Caco-2 (cell line): ENCODE measurements around the gene NDUFA11. TPM values are rescaled to one million over a fixed set of nuclear protein-coding genes. Genes with fewer than 3 reads are reported as not detected.
A peak's percentile ranks its signal among the peaks of the same experiment; 100 is the strongest.

Source experiments
- BruUV-seq: library from RNA; stranded (reverse); fragments of 400-500 nt; replicated peaks from 2 replicates; lab custom pipeline; 2021; lab: Mats Ljungman, UMichigan
- CTCF ChIA-PET: fragments of 300-600 bp; sonication (Branson Sonifier 250); formaldehyde crosslinking; loops from one replicate; lab custom pipeline; 2022; ENCODE audit warnings: antibody characterized with exemption; lab: Charles Lee
- POLR2A ChIA-PET: fragments of 300-600 bp; sonication (Branson Sonifier 250); formaldehyde crosslinking; loops from one replicate; lab custom pipeline; 2022; ENCODE audit warnings: antibody characterized with exemption; lab: Charles Lee
- DNase-seq, 2 experiments: peaks; one replicate each; pipeline versions ENCODE4 v3.0.0 to v3.0.0-alpha.2; 2020 to 2022
- H3K27me3 ChIP-seq: replicated peaks from 2 replicates; pipeline ENCODE4 v1.6.0; 2011; ENCODE audit warnings: low read length; ENCODE audit not compliant: control insufficient read depth, insufficient read depth
- H3K36me3 ChIP-seq: 2 replicates; pipeline ENCODE4 v1.5.1; 2011; ENCODE audit warnings: low read length; ENCODE audit not compliant: control insufficient read depth, insufficient read depth
- H3K4me1 ChIP-seq: fragments of 250-450 bp; sonication (Bioruptor Pico); 2 replicates; pipeline ENCODE4 v1.5.1; 2020; ENCODE audit warnings: mild to moderate bottlenecking
- H3K4me3 ChIP-seq: 2 replicates; pipeline ENCODE4 v1.5.1; 2011; ENCODE audit warnings: low read depth, mild to moderate bottlenecking, control low read depth, low read length
- H3K9me3 ChIP-seq: fragments of 250-450 bp; sonication (Bioruptor Pico); 2 replicates; pipeline ENCODE4 v1.5.1; 2020; ENCODE audit warnings: mild to moderate bottlenecking, moderate library complexity
- H3K27ac Mint-ChIP-seq: one replicate; pipeline ENCODE4 v1.8.0; 2022; ENCODE audit warnings: mixed read lengths; ENCODE audit not compliant: unreplicated experiment
- H3K27me3 Mint-ChIP-seq: one replicate; pipeline ENCODE4 v1.8.0; 2022; ENCODE audit warnings: mixed read lengths; ENCODE audit not compliant: insufficient read depth, unreplicated experiment
- H3K36me3 Mint-ChIP-seq: one replicate; pipeline ENCODE4 v1.8.0; 2022; ENCODE audit warnings: mild to moderate bottlenecking, mixed read lengths; ENCODE audit not compliant: insufficient read depth, unreplicated experiment
- H3K4me1 Mint-ChIP-seq: one replicate; pipeline ENCODE4 v1.8.0; 2022; ENCODE audit warnings: low read depth, mixed read lengths; ENCODE audit not compliant: unreplicated experiment
- H3K4me3 Mint-ChIP-seq: one replicate; pipeline ENCODE4 v1.8.0; 2022; ENCODE audit warnings: mild to moderate bottlenecking, moderate library complexity, mixed read lengths; ENCODE audit not compliant: unreplicated experiment
- H3K9me3 Mint-ChIP-seq: one replicate; pipeline ENCODE4 v1.8.0; 2022; ENCODE audit warnings: mixed read lengths; ENCODE audit not compliant: unreplicated experiment
- intact Hi-C: fragments of 100-400 bp; cut with micrococcal nuclease; formaldehyde crosslinking; loops from one replicate; pipeline ENCODE4 v1.10.0; 2022; ENCODE audit not compliant: unreplicated experiment
- total RNA-seq: library from RNA; stranded (reverse); gene quantifications from 2 replicates; pipeline ENCODE4 v1.2.3, GENCODE V29; 2022
- TF ChIP-seq, protein P1 (sequence below), 2 experiments: fragments of 200-600 bp in 1 of 2; IDR thresholded peaks; 1 replicate in 1 of 2; 2 replicates in 1 of 2; pipeline versions ENCODE4 v1.5.1 to v1.8.0; 2011 to 2022; ENCODE audit warnings: antibody characterized with exemption in 1 of 2, control low read depth in 1 of 2, inconsistent platforms in 1 of 2, low read depth in 1 of 2, low read length in 1 of 2, mild to moderate bottlenecking in 1 of 2, moderate library complexity in 1 of 2; ENCODE audit not compliant: insufficient read depth in 1 of 2, severe bottlenecking in 1 of 2, unreplicated experiment in 1 of 2

Gene NDUFA11
- total RNA-seq, 1 experiment from 2014 or later, result 272 TPM

DNA sequence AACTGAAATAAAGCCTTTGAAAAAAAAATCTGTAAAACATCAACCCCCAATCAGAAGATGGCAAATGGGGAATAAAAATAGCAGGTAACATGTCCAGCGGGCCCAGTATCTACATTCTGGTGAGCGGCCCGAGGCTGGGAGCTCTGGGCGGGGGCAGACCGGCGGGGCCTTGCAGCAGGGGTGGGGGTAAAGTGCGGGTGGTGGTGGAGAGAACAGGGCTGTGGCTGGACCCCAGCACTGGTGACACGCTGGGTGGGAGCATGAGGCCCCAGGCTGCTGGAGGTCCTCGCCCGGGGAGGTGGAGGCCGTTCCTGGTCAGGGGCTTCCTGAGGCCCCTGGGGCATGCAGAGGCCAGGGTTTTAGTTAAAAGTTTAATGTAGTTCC, 12.2 kb upstream of the NDUFA11 start:
- Mint-ChIP-seq H3K27me3 (no peaks in the 10 kb centered on the region), H3K27ac (peak overlapping the region; percentile 59), H3K4me1 (no peaks in the 10 kb centered on the region), H3K4me3 (peak overlapping the region; percentile 29), H3K36me3 (peaks cover 53% of the 10 kb centered on the region), H3K9me3 (no peaks in the 10 kb centered on the region)
- Histone ChIP-seq H3K27me3 (no peaks in the 10 kb centered on the region), H3K4me3 (no peak overlapping the region), H3K4me1 (peaks cover 30% of the 10 kb centered on the region), H3K36me3 (no peaks in the 10 kb centered on the region), H3K9me3 (no peaks in the 10 kb centered on the region)
- no TSS peak for BruUV-seq
- POLR2A ChIA-PET, result no interaction called here
- intact Hi-C loops, result no loop called here
- CTCF ChIA-PET, result no interaction called here
- DNase-seq, result no peak
- TF ChIP-seq, protein P1, sequence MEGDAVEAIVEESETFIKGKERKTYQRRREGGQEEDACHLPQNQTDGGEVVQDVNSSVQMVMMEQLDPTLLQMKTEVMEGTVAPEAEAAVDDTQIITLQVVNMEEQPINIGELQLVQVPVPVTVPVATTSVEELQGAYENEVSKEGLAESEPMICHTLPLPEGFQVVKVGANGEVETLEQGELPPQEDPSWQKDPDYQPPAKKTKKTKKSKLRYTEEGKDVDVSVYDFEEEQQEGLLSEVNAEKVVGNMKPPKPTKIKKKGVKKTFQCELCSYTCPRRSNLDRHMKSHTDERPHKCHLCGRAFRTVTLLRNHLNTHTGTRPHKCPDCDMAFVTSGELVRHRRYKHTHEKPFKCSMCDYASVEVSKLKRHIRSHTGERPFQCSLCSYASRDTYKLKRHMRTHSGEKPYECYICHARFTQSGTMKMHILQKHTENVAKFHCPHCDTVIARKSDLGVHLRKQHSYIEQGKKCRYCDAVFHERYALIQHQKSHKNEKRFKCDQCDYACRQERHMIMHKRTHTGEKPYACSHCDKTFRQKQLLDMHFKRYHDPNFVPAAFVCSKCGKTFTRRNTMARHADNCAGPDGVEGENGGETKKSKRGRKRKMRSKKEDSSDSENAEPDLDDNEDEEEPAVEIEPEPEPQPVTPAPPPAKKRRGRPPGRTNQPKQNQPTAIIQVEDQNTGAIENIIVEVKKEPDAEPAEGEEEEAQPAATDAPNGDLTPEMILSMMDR (IDR thresholded peaks at IDR 0.05; ENCODE audit: insufficient read depth in 1 of 2, low read depth in 1 of 2, low read length in 1 of 2, severe bottlenecking in 1 of 2, unreplicated experiment in 1 of 2), result no peak

DNA sequence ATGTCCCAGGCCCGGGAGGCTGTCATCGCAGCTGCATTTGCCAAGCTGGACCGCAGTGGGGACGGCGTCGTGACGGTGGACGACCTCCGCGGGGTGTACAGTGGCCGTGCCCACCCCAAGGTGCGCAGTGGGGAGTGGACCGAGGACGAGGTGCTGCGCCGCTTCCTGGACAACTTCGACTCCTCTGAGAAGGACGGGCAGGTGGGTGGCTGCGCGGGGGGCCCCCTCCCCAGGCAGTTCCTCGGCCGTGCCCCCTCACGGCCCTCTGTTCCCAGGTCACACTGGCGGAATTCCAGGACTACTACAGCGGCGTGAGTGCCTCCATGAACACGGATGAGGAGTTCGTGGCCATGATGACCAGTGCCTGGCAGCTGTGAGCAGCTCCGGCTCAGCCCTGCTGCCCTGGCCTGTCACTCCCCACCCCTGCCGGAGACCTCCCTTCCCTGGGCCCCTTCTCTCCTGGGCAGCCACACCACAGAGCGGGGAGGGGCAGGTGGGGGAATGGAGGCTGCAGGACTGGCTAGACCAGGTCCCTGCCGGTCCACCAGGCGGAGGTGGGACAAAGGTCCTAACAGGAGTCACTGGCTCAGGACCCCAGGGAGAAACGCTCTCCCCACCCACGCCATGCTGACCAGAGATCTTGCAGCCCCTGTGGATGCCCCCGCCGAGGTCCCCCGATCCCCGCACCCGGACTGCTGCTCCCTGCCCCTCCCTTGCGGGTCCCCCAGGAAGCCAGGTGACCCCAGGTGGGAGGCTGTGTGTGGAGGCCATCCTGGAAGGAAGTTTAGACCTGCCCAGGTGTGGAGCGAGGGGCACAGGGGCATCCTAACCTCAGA, 11.6 kb upstream of the NDUFA11 start:
- H3K27ac Mint-ChIP-seq, result peak overlapping the region; percentile 59
- no TSS peak for BruUV-seq
- CTCF ChIA-PET, result no interaction called here
- TF ChIP-seq, protein P1 (IDR thresholded peaks at IDR 0.05; ENCODE audit: insufficient read depth in 1 of 2, low read depth in 1 of 2, low read length in 1 of 2, severe bottlenecking in 1 of 2, unreplicated experiment in 1 of 2), result no peak
- peak; percentile 81 to 83 for DNase-seq
- POLR2A ChIA-PET, result interaction anchor here (1.0 kb wide), 1 partner anchor 11 kb away, joined by 4 read pairs; the partner anchor contains the start of gene NDUFA11
- Histone ChIP-seq H3K4me3 (no peak overlapping the region), H3K9me3 (no peaks in the 10 kb centered on the region), H3K36me3 (no peaks in the 10 kb centered on the region), H3K27me3 (no peaks in the 10 kb centered on the region), H3K4me1 (peaks cover 30% of the 10 kb centered on the region)
- no peaks in the 10 kb centered on the region for H3K27me3 Mint-ChIP-seq
- peak overlapping the region; percentile 29 for H3K4me3 Mint-ChIP-seq
- H3K9me3 Mint-ChIP-seq, result no peaks in the 10 kb centered on the region
- H3K36me3 Mint-ChIP-seq, result peaks cover 50% of the 10 kb centered on the region
- H3K4me1 Mint-ChIP-seq, result no peaks in the 10 kb centered on the region
- intact Hi-C loops, result no loop called here

DNA sequence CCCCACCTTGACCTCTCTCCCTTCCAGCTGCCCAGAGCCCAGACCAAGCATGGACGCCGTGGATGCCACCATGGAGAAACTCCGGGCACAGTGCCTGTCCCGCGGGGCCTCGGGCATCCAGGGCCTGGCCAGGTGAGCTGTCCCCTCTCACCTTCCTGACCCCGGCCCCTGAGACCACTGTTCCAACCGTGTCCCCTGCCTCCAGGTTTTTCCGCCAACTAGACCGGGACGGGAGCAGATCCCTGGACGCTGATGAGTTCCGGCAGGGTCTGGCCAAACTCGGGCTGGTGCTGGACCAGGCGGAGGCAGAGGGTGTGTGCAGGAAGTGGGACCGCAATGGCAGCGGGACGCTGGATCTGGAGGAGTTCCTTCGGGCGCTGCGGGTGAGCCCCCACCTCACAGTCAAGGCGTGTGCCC, 10.8 kb upstream of the NDUFA11 start:
- Mint-ChIP-seq H3K36me3 (peaks cover 46% of the 10 kb centered on the region), H3K27me3 (no peaks in the 10 kb centered on the region), H3K27ac (peak overlapping the region; percentile 59), H3K4me3 (no peak overlapping the region), H3K9me3 (no peaks in the 10 kb centered on the region), H3K4me1 (no peaks in the 10 kb centered on the region)
- H3K4me1 ChIP-seq, result peaks cover 30% of the 10 kb centered on the region
- CTCF ChIA-PET, result no interaction called here
- DNase-seq, result no peak
- TF ChIP-seq, protein P1 (IDR thresholded peaks at IDR 0.05; ENCODE audit: insufficient read depth in 1 of 2, low read depth in 1 of 2, low read length in 1 of 2, severe bottlenecking in 1 of 2, unreplicated experiment in 1 of 2), result no peak
- no peaks in the 10 kb centered on the region for H3K9me3 ChIP-seq
- no peak overlapping the region for H3K4me3 ChIP-seq
- POLR2A ChIA-PET, result interaction anchor here (1.0 kb wide), 1 partner anchor 11 kb away, joined by 4 read pairs; the partner anchor contains the start of gene NDUFA11
- H3K36me3 ChIP-seq, result no peaks in the 10 kb centered on the region
- no peaks in the 10 kb centered on the region for H3K27me3 ChIP-seq
- intact Hi-C loops, result no loop called here
- BruUV-seq, result no TSS peak
